ENCODE measurements around the gene NUMA1. TPM values are rescaled to one million over a fixed set of nuclear protein-coding genes. Genes with fewer than 3 reads are reported as not detected.

Gene NUMA1
- total RNA-seq, 1 donor from 2014 or later = 247 TPM

- H3K36me3 Mint-ChIP-seq (ENCODE audit: unreplicated experiment) = peaks cover 7% of the 10 kb centered on the region
- H3K9me3 Mint-ChIP-seq (ENCODE audit: unreplicated experiment) = no peaks in the 10 kb centered on the region
- no peak overlapping the region for H3K27ac Mint-ChIP-seq (ENCODE audit: unreplicated experiment)
- peaks cover 39% of the 10 kb centered on the region for H3K4me1 Mint-ChIP-seq (ENCODE audit: unreplicated experiment)
- no peak for DNase-seq (ENCODE audit: extremely low spot score, unreplicated experiment)
- no peaks in the 10 kb centered on the region for H3K27me3 Mint-ChIP-seq (ENCODE audit: unreplicated experiment)
- TF ChIP-seq CTCF (IDR thresholded peaks at IDR 0.05) = no peak
- no peak overlapping the region for H3K4me3 Mint-ChIP-seq (ENCODE audit: unreplicated experiment)
These were observed 12.7 kb downstream of the NUMA1 start for GRCh38 chr11:72067676-72068075.

- Mint-ChIP-seq H3K36me3 (ENCODE audit: unreplicated experiment) (peaks cover 7% of the 10 kb centered on the region), H3K27ac (ENCODE audit: unreplicated experiment) (no peak overlapping the region), H3K9me3 (ENCODE audit: unreplicated experiment) (no peaks in the 10 kb centered on the region), H3K27me3 (ENCODE audit: unreplicated experiment) (no peaks in the 10 kb centered on the region), H3K4me3 (ENCODE audit: unreplicated experiment) (no peak overlapping the region), H3K4me1 (ENCODE audit: unreplicated experiment) (peaks cover 35% of the 10 kb centered on the region)
- DNase-seq (ENCODE audit: extremely low spot score, unreplicated experiment) = no peak
- no peak for TF ChIP-seq CTCF (IDR thresholded peaks at IDR 0.05)
These were observed 13.1 kb downstream of the NUMA1 start for GRCh38 chr11:72067266-72067665.

GRCh38 chr11:72066855-72067254 is 13.5 kb downstream of the NUMA1 start:
- no peak overlapping the region for H3K4me3 Mint-ChIP-seq (ENCODE audit: unreplicated experiment)

GRCh38 chr11:72061739-72062396 is 18.5 kb downstream of the NUMA1 start:
- Mint-ChIP-seq H3K4me1 (ENCODE audit: unreplicated experiment) (peaks cover 9% of the 10 kb centered on the region), H3K27ac (ENCODE audit: unreplicated experiment) (no peak overlapping the region), H3K9me3 (ENCODE audit: unreplicated experiment) (no peaks in the 10 kb centered on the region), H3K27me3 (ENCODE audit: unreplicated experiment) (no peaks in the 10 kb centered on the region), H3K36me3 (ENCODE audit: unreplicated experiment) (no peaks in the 10 kb centered on the region), H3K4me3 (ENCODE audit: unreplicated experiment) (no peak overlapping the region)
- DNase-seq (ENCODE audit: extremely low spot score, unreplicated experiment) = no peak
- no peak for TF ChIP-seq CTCF (IDR thresholded peaks at IDR 0.05)

More at GRCh38 chr11:72066855-72067254, 13.5 kb downstream of the NUMA1 start:
- Mint-ChIP-seq H3K27me3 (ENCODE audit: unreplicated experiment) (no peaks in the 10 kb centered on the region), H3K27ac (ENCODE audit: unreplicated experiment) (no peak overlapping the region), H3K4me1 (ENCODE audit: unreplicated experiment) (peaks cover 31% of the 10 kb centered on the region), H3K9me3 (ENCODE audit: unreplicated experiment) (no peaks in the 10 kb centered on the region), H3K36me3 (ENCODE audit: unreplicated experiment) (peaks cover 7% of the 10 kb centered on the region)
- no peak for TF ChIP-seq CTCF (IDR thresholded peaks at IDR 0.05)
- DNase-seq (ENCODE audit: extremely low spot score, unreplicated experiment) = no peak

GRCh38 chr11:72058416-72059034 is 21.8 kb downstream of the NUMA1 start:
- Mint-ChIP-seq H3K9me3 (ENCODE audit: unreplicated experiment) (no peaks in the 10 kb centered on the region), H3K27ac (ENCODE audit: unreplicated experiment) (peak overlapping the region; percentile 50), H3K4me3 (ENCODE audit: unreplicated experiment) (no peak overlapping the region), H3K27me3 (ENCODE audit: unreplicated experiment) (no peaks in the 10 kb centered on the region), H3K36me3 (ENCODE audit: unreplicated experiment) (no peaks in the 10 kb centered on the region), H3K4me1 (ENCODE audit: unreplicated experiment) (peaks cover 6% of the 10 kb centered on the region)
- DNase-seq (ENCODE audit: extremely low spot score, unreplicated experiment) = no peak
- TF ChIP-seq CTCF (IDR thresholded peaks at IDR 0.05) = no peak
